ENCODE data around the gene NOC3L.
A peak's percentile ranks its signal among the peaks of the same experiment; 100 is the strongest.
"Not testable (repeated sequence)": the region's sequence is repeated elsewhere in the genome, so short reads cannot be mapped to it uniquely, and the experiment has no call there.

NOC3L gene

GRCh38 chr10:94362360-94363250, at the start of gene NOC3L:
Gene NOC3L (minus strand): TSS chr10:94362939. CDS start chr10:94362838, 101 bp downstream.
- peak; percentile 96 to 97 for DNase-seq

- DNase-seq: no peak
Measured at GRCh38 chr10:94412449-94412848, 49.7 kb upstream of the NOC3L start.

- no peak for DNase-seq
Measured at GRCh38 chr10:94411304-94411703, 48.6 kb upstream of the NOC3L start.

- no peak for DNase-seq
Measured at GRCh38 chr10:94409021-94409657, 46.4 kb upstream of the NOC3L start.

GRCh38 chr10:94407668-94408067, 44.9 kb upstream of the NOC3L start:
- DNase-seq: no peak

GRCh38 chr10:94405406-94405805, 42.7 kb upstream of the NOC3L start:
- no peak for DNase-seq

GRCh38 chr10:94403380-94404213, 40.9 kb upstream of the NOC3L start:
- peak; percentile 8 to 11 for DNase-seq

GRCh38 chr10:94402843-94403379, 40.2 kb upstream of the NOC3L start:
- DNase-seq: peak in 1 of 2 experiments; percentile 18

GRCh38 chr10:94402204-94402842, 39.6 kb upstream of the NOC3L start, which contains the start of gene TBC1D12:
Gene TBC1D12 (plus strand): TSS chr10:94402541. CDS start chr10:94402614, 73 bp downstream.
- DNase-seq: peak; percentile 43 to 55

GRCh38 chr10:94398762-94399161, 36.0 kb upstream of the NOC3L start:
- no peak for DNase-seq

GRCh38 chr10:94397549-94398370, 35.0 kb upstream of the NOC3L start:
- no peak for DNase-seq

GRCh38 chr10:94392117-94392516, 29.4 kb upstream of the NOC3L start:
- DNase-seq: not testable (repeated sequence)

- not testable (repeated sequence) for DNase-seq
Measured at GRCh38 chr10:94385733-94386132, 23.0 kb upstream of the NOC3L start.

GRCh38 chr10:94383530-94383929, 20.8 kb upstream of the NOC3L start:
- no peak for DNase-seq

GRCh38 chr10:94376865-94377264, 14.1 kb upstream of the NOC3L start:
- no peak for DNase-seq

GRCh38 chr10:94375374-94375773, 12.6 kb upstream of the NOC3L start:
- DNase-seq: no peak

GRCh38 chr10:94370501-94370900, 7.8 kb upstream of the NOC3L start:
- DNase-seq: no peak

GRCh38 chr10:94366382-94366781, 3.6 kb upstream of the NOC3L start:
- DNase-seq: no peak

GRCh38 chr10:94364482-94364881, 1.7 kb upstream of the NOC3L start:
- DNase-seq: no peak

- no peak for DNase-seq
Measured at GRCh38 chr10:94363251-94363565, 469 bp upstream of the NOC3L start.

- peak in 1 of 2 experiments; percentile 9 for DNase-seq
Measured at GRCh38 chr10:94361171-94361794, 1.5 kb downstream of the NOC3L start.

All from activated CD4-positive, alpha-beta T cell treated with anti-CD3 and anti-CD28 coated beads, Interleukin-2, amount 50 U/mL, for 48 hours (primary cell).